Measurements from ENCODE around the gene BORA.

- TF ChIP-seq SNAI2 (CRISPR knock-in tag; IDR thresholded peaks at IDR 0.05) (no peak), ZFP3 (CRISPR knock-in tag; IDR thresholded peaks at IDR 0.05) (no peak), TCF4 (CRISPR knock-in tag; IDR thresholded peaks at IDR 0.05; ENCODE audit: borderline replicate concordance) (no peak), PATZ1 (CRISPR knock-in tag; IDR thresholded peaks at IDR 0.05; ENCODE audit: borderline replicate concordance) (no peak), GLIS3 (CRISPR knock-in tag; IDR thresholded peaks at IDR 0.05) (no peak), ZFP30 (CRISPR knock-in tag; IDR thresholded peaks at IDR 0.05) (no peak), TSHZ2 (CRISPR knock-in tag; IDR thresholded peaks at IDR 0.05) (no peak), PPARA (CRISPR knock-in tag; IDR thresholded peaks at IDR 0.05; ENCODE audit: borderline replicate concordance) (no peak), ZNF8 (CRISPR knock-in tag; IDR thresholded peaks at IDR 0.05) (no peak)
Measured at GRCh38 chr13:72686766-72687165, 41.0 kb upstream of the BORA start.

Measured in SK-N-SH treated with all-trans-retinoic acid at 6 μM for 48 hours (cell line).